Measurements from ENCODE around the gene SAP25.
A peak's percentile ranks its signal among the peaks of the same experiment; 100 is the strongest.

The SAP25 gene

GRCh38 chr7:100573691-100574361 is at the start of gene SAP25:
SAP25 (minus strand) TSS chr7:100573900; CDS start chr7:100573742, 158 bp downstream.
- no peak for DNase-seq

GRCh38 chr7:100621554-100621953 is 47.9 kb upstream of the SAP25 start:
- no peak for DNase-seq

GRCh38 chr7:100620804-100621203 is 47.1 kb upstream of the SAP25 start:
- DNase-seq: no peak

GRCh38 chr7:100620239-100620638 is 46.5 kb upstream of the SAP25 start:
- DNase-seq: no peak

- no peak for DNase-seq
These were observed 40.7 kb upstream of the SAP25 start for GRCh38 chr7:100614308-100614861.

- DNase-seq: no peak
These were observed 39.9 kb upstream of the SAP25 start for GRCh38 chr7:100613412-100614175.

GRCh38 chr7:100612730-100613390 is 39.2 kb upstream of the SAP25 start:
- no peak for DNase-seq

GRCh38 chr7:100611983-100612729 is 38.5 kb upstream of the SAP25 start, which contains the start of gene MOSPD3:
MOSPD3 (plus strand) TSS chr7:100612540; CDS start chr7:100612792, 252 bp downstream.
- DNase-seq: peak; percentile 99

- DNase-seq: no peak
These were observed 36.3 kb upstream of the SAP25 start for GRCh38 chr7:100609958-100610357.

- no peak for DNase-seq
These were observed 33.4 kb upstream of the SAP25 start for GRCh38 chr7:100607111-100607510.

GRCh38 chr7:100606313-100606712 is 32.6 kb upstream of the SAP25 start:
- DNase-seq: no peak

GRCh38 chr7:100604976-100605911 is 31.5 kb upstream of the SAP25 start:
- DNase-seq: peak; percentile 73

- DNase-seq: peak; percentile 82
These were observed 30.6 kb upstream of the SAP25 start for GRCh38 chr7:100604028-100604975.

- no peak for DNase-seq
These were observed 30.0 kb upstream of the SAP25 start for GRCh38 chr7:100603726-100604027.

- DNase-seq: no peak
These were observed 29.4 kb upstream of the SAP25 start for GRCh38 chr7:100602889-100603725.

GRCh38 chr7:100600730-100601038 is 27.0 kb upstream of the SAP25 start:
- no peak for DNase-seq

GRCh38 chr7:100599911-100600729 is 26.4 kb upstream of the SAP25 start:
- no peak for DNase-seq

- no peak for DNase-seq
These were observed 24.7 kb upstream of the SAP25 start for GRCh38 chr7:100598425-100598824.

GRCh38 chr7:100595188-100595587 is 21.5 kb upstream of the SAP25 start:
- DNase-seq: no peak

Measured in stimulated activated CD4-positive, alpha-beta T cell treated with anti-CD3 and anti-CD28 coated beads, Interleukin-15, amount 100 ng/mL, for 24 hours (primary cell).